GM12801 (cell line): ENCODE data around the gene TMEM135.

Experiments used
- TF ChIP-seq, protein P1 (sequence below): IDR thresholded peaks from one replicate; pipeline ENCODE4 v1.5.1; 2011; ENCODE audit warnings: control low read depth; ENCODE audit not compliant: insufficient read length; ENCODE audit errors: extremely low read depth

TMEM135 gene

DNA sequence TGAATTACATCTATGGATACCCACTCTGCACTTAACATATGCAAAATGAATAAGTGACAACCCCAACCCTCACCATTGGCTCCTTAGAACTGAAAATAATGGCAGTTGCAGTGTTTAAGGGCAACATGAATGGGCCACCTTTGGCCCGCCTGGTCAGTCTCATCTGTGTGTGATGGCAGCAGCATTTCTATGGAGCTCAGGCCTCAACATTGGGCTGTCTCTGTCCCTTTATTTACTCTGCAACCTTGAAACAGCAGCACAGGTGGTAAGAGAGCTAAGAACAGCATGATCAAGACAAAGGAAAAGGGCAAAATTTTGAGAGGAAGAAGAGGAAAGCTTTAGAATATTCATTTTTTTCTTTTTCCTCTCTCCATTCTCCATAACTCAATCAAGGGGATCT is 38.3 kb upstream of the TMEM135 start:
- TF ChIP-seq, protein P1, sequence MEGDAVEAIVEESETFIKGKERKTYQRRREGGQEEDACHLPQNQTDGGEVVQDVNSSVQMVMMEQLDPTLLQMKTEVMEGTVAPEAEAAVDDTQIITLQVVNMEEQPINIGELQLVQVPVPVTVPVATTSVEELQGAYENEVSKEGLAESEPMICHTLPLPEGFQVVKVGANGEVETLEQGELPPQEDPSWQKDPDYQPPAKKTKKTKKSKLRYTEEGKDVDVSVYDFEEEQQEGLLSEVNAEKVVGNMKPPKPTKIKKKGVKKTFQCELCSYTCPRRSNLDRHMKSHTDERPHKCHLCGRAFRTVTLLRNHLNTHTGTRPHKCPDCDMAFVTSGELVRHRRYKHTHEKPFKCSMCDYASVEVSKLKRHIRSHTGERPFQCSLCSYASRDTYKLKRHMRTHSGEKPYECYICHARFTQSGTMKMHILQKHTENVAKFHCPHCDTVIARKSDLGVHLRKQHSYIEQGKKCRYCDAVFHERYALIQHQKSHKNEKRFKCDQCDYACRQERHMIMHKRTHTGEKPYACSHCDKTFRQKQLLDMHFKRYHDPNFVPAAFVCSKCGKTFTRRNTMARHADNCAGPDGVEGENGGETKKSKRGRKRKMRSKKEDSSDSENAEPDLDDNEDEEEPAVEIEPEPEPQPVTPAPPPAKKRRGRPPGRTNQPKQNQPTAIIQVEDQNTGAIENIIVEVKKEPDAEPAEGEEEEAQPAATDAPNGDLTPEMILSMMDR = no peak

DNA sequence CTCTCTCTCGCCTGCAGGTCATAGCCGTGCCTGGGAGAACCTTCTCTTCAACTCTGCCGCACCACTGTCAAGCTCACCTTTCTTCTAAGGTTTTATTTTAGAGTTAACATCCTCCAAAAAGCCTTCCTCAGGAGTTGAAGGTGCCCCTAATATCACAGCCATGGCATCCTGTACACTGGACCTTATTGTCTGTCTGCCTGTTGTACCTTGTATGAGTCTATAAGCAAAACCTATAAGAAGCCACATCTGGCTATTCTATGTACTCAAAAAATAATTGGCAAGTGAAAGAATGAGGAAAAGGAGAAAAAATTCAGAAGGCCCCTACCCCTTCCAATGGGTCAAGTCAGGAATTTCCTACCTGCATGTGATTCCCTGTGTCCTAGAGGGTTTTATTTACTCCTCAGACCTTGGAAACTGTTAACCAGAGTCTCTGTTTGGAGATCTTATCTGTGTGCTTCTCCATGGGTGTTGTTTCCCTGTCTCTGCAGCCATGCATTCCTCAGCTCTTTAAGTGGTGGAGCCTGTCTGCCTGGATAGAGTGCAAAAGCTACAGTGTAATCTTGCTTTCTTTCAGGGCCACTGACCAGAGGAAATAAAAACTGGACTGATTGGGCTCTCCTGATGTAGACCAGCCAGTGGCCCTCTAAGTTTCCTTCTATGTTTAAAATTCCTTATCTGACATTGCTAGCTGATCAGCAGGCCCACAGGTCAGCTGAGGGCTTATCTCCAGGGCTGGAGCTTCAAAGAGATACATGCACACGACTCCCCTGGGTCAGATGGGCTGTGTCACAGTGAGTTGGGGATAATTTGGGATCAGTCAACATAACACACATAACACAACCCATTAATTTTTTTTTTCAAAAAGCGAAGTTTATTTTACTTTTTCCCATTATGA is 37.6 kb upstream of the TMEM135 start:
- TF ChIP-seq, protein P1 = no peak

DNA sequence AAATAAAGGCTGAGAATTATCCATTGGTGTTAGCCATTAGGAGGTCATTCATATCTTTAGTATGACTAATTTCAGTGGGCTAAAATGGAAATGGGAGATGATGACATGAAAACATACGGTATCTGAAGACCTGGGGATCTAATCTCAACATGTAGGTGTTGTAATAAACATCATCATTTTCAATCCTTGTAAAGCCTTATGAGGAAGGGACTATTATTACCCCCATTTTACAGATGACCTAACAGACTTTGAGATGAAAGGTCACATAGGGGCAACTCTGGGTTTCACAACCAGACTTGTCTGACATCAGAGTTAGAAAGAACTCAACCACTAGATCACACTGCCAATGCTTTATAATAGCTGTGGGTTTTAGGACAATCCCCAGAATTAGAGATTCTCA is 34.8 kb upstream of the TMEM135 start:
- TF ChIP-seq, protein P1 = no peak

- TF ChIP-seq, protein P1 = no peak
These were observed 32.2 kb upstream of the TMEM135 start for GRCh38 chr11:87005569-87005921.

DNA sequence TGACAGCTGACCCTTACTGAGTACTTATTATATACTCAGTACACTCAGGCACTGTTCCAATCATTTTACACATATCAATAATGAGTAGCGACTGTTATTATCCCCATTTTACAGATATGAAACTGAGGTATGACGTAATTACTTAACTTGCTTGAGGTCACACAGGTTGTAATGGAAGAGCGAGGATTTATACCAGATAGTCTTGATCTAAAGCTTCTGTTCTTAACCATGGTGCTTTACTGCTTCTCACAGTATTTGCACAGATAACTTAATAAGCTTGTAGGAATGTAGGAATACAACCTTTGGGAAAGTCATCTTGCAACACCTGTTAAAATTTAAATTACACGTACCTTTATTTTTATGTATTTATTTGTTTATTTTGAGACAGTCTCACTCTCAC is 31.7 kb upstream of the TMEM135 start:
- TF ChIP-seq, protein P1 = no peak

GRCh38 chr11:87007963-87008362 is 29.8 kb upstream of the TMEM135 start:
- TF ChIP-seq, protein P1 = no peak

DNA sequence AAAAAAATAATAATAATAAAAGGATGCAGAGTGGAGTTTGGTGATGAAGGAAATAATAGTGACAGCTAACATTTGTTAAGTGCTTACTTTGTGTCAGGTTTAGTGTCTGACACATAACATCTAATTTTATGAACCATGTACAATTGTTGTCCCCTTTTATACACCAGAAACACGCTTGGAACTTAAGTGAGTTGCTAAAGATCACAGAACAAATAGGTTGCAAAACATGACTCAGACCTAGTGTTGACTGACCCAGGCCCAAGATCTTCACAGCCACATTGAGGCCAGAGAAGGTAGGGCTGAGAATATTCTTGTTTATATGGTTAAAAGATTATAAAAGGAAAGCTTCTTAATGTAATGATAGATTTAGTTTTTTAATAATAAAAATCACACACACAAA is 25.6 kb upstream of the TMEM135 start:
- TF ChIP-seq, protein P1 = no peak
